Cardiac muscle cell (in vitro differentiated cells and primary cell): ENCODE results near the gene RHBDD3. TPM values are rescaled to one million over a fixed set of nuclear protein-coding genes. Genes with fewer than 3 reads are reported as not detected.

Experiments used
- DNase-seq, 2 donors: peaks; one replicate each; pipeline versions ENCODE4 v3.0.0 to v3.0.0-alpha.2; 2010 to 2017; ENCODE audit warnings: low read depth in 1 of 2, low spot score in 1 of 2
- H3K27ac ChIP-seq: fragments of 200-600 bp; sonication (generic); 2 replicates; pipeline ENCODE4 v1.5.1; 2016
- H3K27me3 ChIP-seq: fragments of 200-600 bp; sonication (generic); 2 replicates; pipeline ENCODE4 v1.6.0; 2016; ENCODE audit warnings: control low read depth
- H3K36me3 ChIP-seq: fragments of 200-600 bp; sonication (generic); 2 replicates; pipeline ENCODE4 v1.5.1; 2016; ENCODE audit warnings: control low read depth
- H3K4me1 ChIP-seq: fragments of 200-600 bp; sonication (generic); 2 replicates; pipeline ENCODE4 v1.8.1; 2017; ENCODE audit warnings: low read depth, mild to moderate bottlenecking, mixed run types
- H3K4me3 ChIP-seq: fragments of 200-600 bp; sonication (generic); 2 replicates; pipeline ENCODE4 v1.5.1; 2016; ENCODE audit warnings: mild to moderate bottlenecking
- H3K9me3 ChIP-seq: fragments of 200-600 bp; sonication (generic); 2 replicates; pipeline ENCODE4 v1.5.1; 2017; ENCODE audit warnings: low read depth, mild to moderate bottlenecking, control low read depth
- polyA plus RNA-seq: library from polyadenylated mRNA; unstranded; fragments of >200 nt; fragmentation: Nextera tagmentation; extraction: Ambion mirVana; gene quantifications from 2 replicates; pipeline ENCODE4 v1.2.1, GENCODE V29; 2016
- total RNA-seq: library from RNA; depleted of rRNA; stranded (reverse); fragments of >200 nt; gene quantifications from 2 replicates; pipeline ENCODE4 v1.2.3, GENCODE V29; 2016
- TF ChIP-seq, protein P1 (sequence below): IDR thresholded peaks from 2 replicates; pipeline ENCODE4 v1.5.1; 2012; ENCODE audit warnings: low read depth, mild to moderate bottlenecking, low read length

RHBDD3 gene
- total and polyA plus RNA-seq, 2 experiments from 2014 or later, result 80.4 to 88.6 TPM

DNA sequence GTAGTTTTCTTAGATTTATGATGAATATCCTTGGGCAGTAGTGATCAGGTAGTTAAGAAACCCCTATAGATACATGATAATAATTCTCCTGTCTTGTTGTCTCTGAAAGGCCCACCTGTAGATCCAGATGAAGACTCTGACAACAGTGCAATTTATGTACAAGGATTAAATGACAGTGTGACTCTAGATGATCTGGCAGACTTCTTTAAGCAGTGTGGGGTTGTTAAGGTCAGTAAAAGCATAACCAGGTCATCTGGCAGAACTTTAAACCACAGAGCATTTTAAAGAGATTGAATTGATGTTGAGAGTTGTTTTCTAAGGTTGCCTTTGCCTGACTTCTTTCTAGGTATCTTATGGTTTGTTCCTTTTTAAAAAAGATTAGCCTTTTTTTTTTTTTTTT, 24.6 kb upstream of the RHBDD3 start:
- TF ChIP-seq, protein P1, sequence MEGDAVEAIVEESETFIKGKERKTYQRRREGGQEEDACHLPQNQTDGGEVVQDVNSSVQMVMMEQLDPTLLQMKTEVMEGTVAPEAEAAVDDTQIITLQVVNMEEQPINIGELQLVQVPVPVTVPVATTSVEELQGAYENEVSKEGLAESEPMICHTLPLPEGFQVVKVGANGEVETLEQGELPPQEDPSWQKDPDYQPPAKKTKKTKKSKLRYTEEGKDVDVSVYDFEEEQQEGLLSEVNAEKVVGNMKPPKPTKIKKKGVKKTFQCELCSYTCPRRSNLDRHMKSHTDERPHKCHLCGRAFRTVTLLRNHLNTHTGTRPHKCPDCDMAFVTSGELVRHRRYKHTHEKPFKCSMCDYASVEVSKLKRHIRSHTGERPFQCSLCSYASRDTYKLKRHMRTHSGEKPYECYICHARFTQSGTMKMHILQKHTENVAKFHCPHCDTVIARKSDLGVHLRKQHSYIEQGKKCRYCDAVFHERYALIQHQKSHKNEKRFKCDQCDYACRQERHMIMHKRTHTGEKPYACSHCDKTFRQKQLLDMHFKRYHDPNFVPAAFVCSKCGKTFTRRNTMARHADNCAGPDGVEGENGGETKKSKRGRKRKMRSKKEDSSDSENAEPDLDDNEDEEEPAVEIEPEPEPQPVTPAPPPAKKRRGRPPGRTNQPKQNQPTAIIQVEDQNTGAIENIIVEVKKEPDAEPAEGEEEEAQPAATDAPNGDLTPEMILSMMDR, result no peak
- DNase-seq, result no peak
- Histone ChIP-seq H3K27me3 (no peaks in the 10 kb centered on the region), H3K4me3 (no peak overlapping the region), H3K36me3 (peaks cover 96% of the 10 kb centered on the region), H3K4me1 (no peaks in the 10 kb centered on the region), H3K9me3 (no peaks in the 10 kb centered on the region), H3K27ac (no peak overlapping the region)

DNA sequence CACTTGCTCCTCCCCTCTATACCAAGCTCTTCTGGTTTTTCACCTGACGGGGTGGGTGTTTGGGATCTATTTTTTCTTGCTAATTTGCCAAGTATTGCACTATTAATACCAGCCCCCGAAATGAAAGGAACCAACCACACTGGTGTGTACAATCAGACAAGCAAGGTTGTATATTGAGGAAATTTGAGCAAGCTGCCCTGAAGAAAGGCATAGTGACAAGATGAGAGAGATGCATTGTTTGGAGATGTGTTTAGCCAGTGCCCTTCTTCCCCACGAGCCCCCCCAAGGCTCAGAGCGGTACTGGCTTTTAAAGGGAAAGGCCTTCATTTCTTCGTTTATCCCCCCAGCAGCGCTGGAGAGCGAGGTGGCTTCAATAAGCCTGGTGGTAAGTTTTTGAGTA, 23.4 kb upstream of the RHBDD3 start:
- peaks cover 92% of the 10 kb centered on the region for H3K36me3 ChIP-seq
- DNase-seq, result no peak
- H3K27me3 ChIP-seq, result no peaks in the 10 kb centered on the region
- H3K4me3 ChIP-seq, result no peak overlapping the region
- TF ChIP-seq, protein P1, result no peak
- no peaks in the 10 kb centered on the region for H3K9me3 ChIP-seq
- H3K4me1 ChIP-seq, result no peaks in the 10 kb centered on the region
- H3K27ac ChIP-seq, result no peak overlapping the region

DNA sequence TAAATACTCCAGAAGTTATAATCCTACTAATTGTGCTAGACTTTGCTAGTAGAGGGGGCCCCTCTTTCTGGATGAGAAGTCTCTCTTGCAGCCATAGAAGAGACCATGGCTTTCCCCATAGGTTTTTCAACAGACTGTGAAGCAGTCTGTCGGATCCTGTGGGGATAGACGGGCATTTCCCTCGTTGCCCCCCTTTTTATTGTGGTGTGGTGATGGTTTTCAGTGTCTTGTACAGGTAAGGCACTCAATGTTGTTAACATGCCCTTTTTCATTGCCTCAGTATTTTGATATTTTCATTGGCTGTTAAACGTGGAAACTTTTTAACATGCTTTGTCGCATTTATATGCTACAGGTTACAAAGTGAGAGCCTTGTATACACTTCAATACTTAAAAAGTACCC, 22.3 kb upstream of the RHBDD3 start:
- TF ChIP-seq, protein P1, result no peak
- Histone ChIP-seq H3K9me3 (no peaks in the 10 kb centered on the region), H3K27ac (no peak overlapping the region), H3K4me1 (no peaks in the 10 kb centered on the region), H3K36me3 (peaks cover 89% of the 10 kb centered on the region), H3K27me3 (no peaks in the 10 kb centered on the region), H3K4me3 (no peak overlapping the region)
- no peak for DNase-seq

DNA sequence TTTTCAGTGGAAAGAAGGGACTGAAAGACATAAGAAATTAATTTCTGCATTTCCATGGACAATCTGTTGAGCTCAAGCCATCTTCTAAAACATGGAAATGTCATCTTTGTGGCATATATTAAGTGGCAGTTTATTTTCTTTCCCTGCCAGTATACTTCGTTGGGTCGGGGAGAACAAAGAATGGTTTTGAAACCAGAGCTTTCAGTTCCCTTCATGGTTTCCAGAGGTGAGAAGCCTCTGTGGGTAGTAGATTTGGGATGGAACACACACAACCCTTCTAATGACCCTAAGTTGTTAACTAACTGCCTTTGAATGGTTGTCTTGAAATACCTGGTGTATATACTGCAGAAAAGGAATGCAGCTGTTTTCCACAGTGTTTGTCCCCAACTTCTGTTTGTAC, 21.1 kb upstream of the RHBDD3 start:
- no peak for DNase-seq
- TF ChIP-seq, protein P1, result no peak
- Histone ChIP-seq H3K27ac (peak overlapping the region; percentile 23), H3K4me1 (no peaks in the 10 kb centered on the region), H3K9me3 (no peaks in the 10 kb centered on the region), H3K36me3 (peaks cover 87% of the 10 kb centered on the region), H3K4me3 (no peak overlapping the region), H3K27me3 (no peaks in the 10 kb centered on the region)

DNA sequence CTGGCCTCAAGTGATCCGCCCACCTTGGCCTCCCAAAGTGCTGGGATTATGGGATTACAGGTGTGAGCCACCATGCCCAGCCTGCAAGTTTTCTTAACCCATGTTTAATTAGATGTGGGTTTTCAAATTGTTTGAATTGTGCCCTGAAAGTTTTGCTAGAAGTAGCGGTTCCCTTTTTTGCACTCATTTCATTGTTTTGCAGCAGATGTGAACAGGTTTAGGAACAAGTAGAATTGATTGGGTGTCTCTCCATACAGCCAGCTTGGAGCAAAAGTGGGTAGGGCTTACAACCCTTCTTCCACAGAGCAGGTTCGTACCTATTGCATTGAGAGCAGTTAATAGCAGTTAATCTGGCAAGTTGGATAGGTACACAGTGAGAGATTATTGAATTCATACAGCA, 16.4 kb upstream of the RHBDD3 start:
- Histone ChIP-seq H3K9me3 (no peaks in the 10 kb centered on the region), H3K27ac (no peak overlapping the region), H3K36me3 (peaks cover 83% of the 10 kb centered on the region), H3K4me3 (no peak overlapping the region), H3K4me1 (no peaks in the 10 kb centered on the region), H3K27me3 (no peaks in the 10 kb centered on the region)
- DNase-seq, result no peak
- TF ChIP-seq, protein P1, result no peak

DNA sequence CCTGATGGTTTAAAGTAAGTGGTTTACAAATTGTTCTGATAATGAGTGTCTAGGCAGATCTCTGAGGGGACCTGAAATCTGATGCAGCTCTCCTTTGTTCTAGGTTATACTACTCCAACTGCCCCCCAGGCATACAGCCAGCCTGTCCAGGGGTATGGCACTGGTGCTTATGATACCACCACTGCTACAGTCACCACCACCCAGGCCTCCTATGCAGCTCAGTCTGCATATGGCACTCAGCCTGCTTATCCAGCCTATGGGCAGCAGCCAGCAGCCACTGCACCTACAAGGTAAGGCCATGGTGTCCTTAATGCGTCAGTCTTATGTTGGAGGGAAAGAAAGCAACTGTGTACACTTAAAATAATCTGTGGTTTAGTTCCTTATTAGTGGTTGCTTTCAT, 10.1 kb upstream of the RHBDD3 start:
- H3K36me3 ChIP-seq, result peaks cover 86% of the 10 kb centered on the region
- H3K4me3 ChIP-seq, result no peak overlapping the region
- H3K27me3 ChIP-seq, result no peaks in the 10 kb centered on the region
- no peak overlapping the region for H3K27ac ChIP-seq
- TF ChIP-seq, protein P1, result no peak
- DNase-seq, result no peak
- no peaks in the 10 kb centered on the region for H3K9me3 ChIP-seq
- no peaks in the 10 kb centered on the region for H3K4me1 ChIP-seq
